ENCODE results near the gene TTN.

TTN gene

GRCh38 chr2:178777577-178777976 lies 29.6 kb downstream of the TTN start:
- no peak for DNase-seq (ENCODE audit: low read depth)
- no peak for TF ChIP-seq CTCF (conservative IDR thresholded peaks at IDR 0.05; ENCODE audit: low read depth, low read length)
- H3K4me3 ChIP-seq (ENCODE audit: low read length) = no peak overlapping the region

- no peak for TF ChIP-seq CTCF (conservative IDR thresholded peaks at IDR 0.05; ENCODE audit: low read depth, low read length)
- no peak overlapping the region for H3K4me3 ChIP-seq (ENCODE audit: low read length)
- DNase-seq (ENCODE audit: low read depth) = no peak
Measured at GRCh38 chr2:178776751-178777150, 30.5 kb downstream of the TTN start.

GRCh38 chr2:178775975-178776374 lies 31.2 kb downstream of the TTN start:
- no peak for TF ChIP-seq CTCF (conservative IDR thresholded peaks at IDR 0.05; ENCODE audit: low read depth, low read length)
- no peak for DNase-seq (ENCODE audit: low read depth)
- no peak overlapping the region for H3K4me3 ChIP-seq (ENCODE audit: low read length)

- H3K4me3 ChIP-seq (ENCODE audit: low read length) = no peak overlapping the region
- no peak for DNase-seq (ENCODE audit: low read depth)
- no peak for TF ChIP-seq CTCF (conservative IDR thresholded peaks at IDR 0.05; ENCODE audit: low read depth, low read length)
Measured at GRCh38 chr2:178770518-178770917, 36.7 kb downstream of the TTN start.

- H3K4me3 ChIP-seq (ENCODE audit: low read length) = no peak overlapping the region
- DNase-seq (ENCODE audit: low read depth) = no peak
- TF ChIP-seq CTCF (conservative IDR thresholded peaks at IDR 0.05; ENCODE audit: low read depth, low read length) = no peak
Measured at GRCh38 chr2:178767094-178768060, 39.8 kb downstream of the TTN start.

- no peak overlapping the region for H3K4me3 ChIP-seq (ENCODE audit: low read length)
- no peak for DNase-seq (ENCODE audit: low read depth)
- no peak for TF ChIP-seq CTCF (conservative IDR thresholded peaks at IDR 0.05; ENCODE audit: low read depth, low read length)
Measured at GRCh38 chr2:178764097-178764496, 43.1 kb downstream of the TTN start.
